ENCODE results near the gene DOCK8. TPM values are rescaled to one million over a fixed set of nuclear protein-coding genes. Genes with fewer than 3 reads are reported as not detected.

The DOCK8 gene
- total and polyA plus RNA-seq, 10 of the 15 experiments (the other 5 are each of a cell fraction or from before 2014, with no cell fraction given) = 35.4 to 100 (median 44.7) TPM

- TF ChIP-seq ESRRA (IDR thresholded peaks at IDR 0.05; ENCODE audit: low read length) (no peak), SUPT20H (IDR thresholded peaks at IDR 0.05; ENCODE audit: borderline replicate concordance, control insufficient read depth, low read depth, low read length) (no peak), E4F1 (IDR thresholded peaks at IDR 0.05; ENCODE audit: borderline replicate concordance, partially characterized antibody) (no peak), NKRF (conservative IDR thresholded peaks at IDR 0.05) (no peak), ZNF622 (IDR thresholded peaks at IDR 0.05) (no peak), FOS (IDR thresholded peaks at IDR 0.05; ENCODE audit: borderline replicate concordance, extremely low read depth, insufficient read length) (no peak), REST (IDR thresholded peaks at IDR 0.05; ENCODE audit: low read depth, low read length) (no peak), SMAD1 (IDR thresholded peaks at IDR 0.05; ENCODE audit: low read depth, partially characterized antibody) (no peak), MYC (IDR thresholded peaks at IDR 0.05; ENCODE audit: insufficient read depth, insufficient read length, insufficient replicate concordance, low read length, severe bottlenecking) (no peak), SREBF1 (IDR thresholded peaks at IDR 0.05; ENCODE audit: low read length) (no peak), IKZF1 (conservative IDR thresholded peaks at IDR 0.05) (no peak)
These were observed 1.0 kb downstream of the DOCK8 start (continued) for GRCh38 chr9:215631-216155.

Measured in GM12878 (cell line).